SK-N-SH (cell line): ENCODE results near the gene NGLY1. TPM values are rescaled to one million over a fixed set of nuclear protein-coding genes. Genes with fewer than 3 reads are reported as not detected.

ENCODE experiments used
- CTCF ChIA-PET: fragments of 300-600, 350-600 bp; formaldehyde crosslinking; extraction: SDS; loops from one replicate; lab custom pipeline; 2021; lab: Yijun Ruan, JAX
- POLR2A ChIA-PET: fragments of 350-600 bp; sonication (Branson Sonifier 250); formaldehyde crosslinking; extraction: SDS; loops from one replicate; lab custom pipeline; 2020; ENCODE audit warnings: antibody characterized with exemption, inconsistent platforms; lab: Yijun Ruan, JAX
- DNase-seq: peaks from one replicate; pipeline ENCODE4 v3.0.0; 2012
- H2AFZ ChIP-seq: fragments of 200-600 bp; sonication (generic); 2 replicates; pipeline ENCODE4 v1.8.1; 2016; ENCODE audit warnings: antibody characterized with exemption, mild to moderate bottlenecking, low read depth
- H3F3A ChIP-seq: fragments of 200-600 bp; sonication (generic); replicated peaks from 2 replicates; pipeline ENCODE3; 2016; ENCODE audit warnings: antibody characterized with exemption, mild to moderate bottlenecking; ENCODE audit not compliant: insufficient read depth
- H3K27ac ChIP-seq, 2 experiments: fragments of 200-500 bp in 1 of 2; fragments of 200-600 bp in 1 of 2; sonication (Bioruptor generic) in 1 of 2; sonication (generic), shearing (Covaris generic) in 1 of 2; 2 replicates each; pipeline versions ENCODE4 v1.5.1 to v1.6.1; 2014 to 2016; ENCODE audit warnings: low read depth in 2 of 2, inconsistent platforms in 1 of 2, low read length in 1 of 2, mild to moderate bottlenecking in 1 of 2, mixed read lengths in 1 of 2
- H3K27me3 ChIP-seq: fragments of 200-600 bp; sonication (generic), shearing (Covaris generic); 2 replicates; pipeline ENCODE4 v1.6.1; 2016; ENCODE audit warnings: mixed run types; ENCODE audit not compliant: insufficient read depth
- H3K36me3 ChIP-seq, 2 experiments: fragments of 200-500 bp in 1 of 2; fragments of 200-600 bp in 1 of 2; sonication (Bioruptor generic) in 1 of 2; sonication (generic) in 1 of 2; replicated peaks in 1 of 2; 2 replicates each; pipeline versions ENCODE3 to v1.5.1; 2014 to 2016; ENCODE audit warnings: low read length in 1 of 2, mild to moderate bottlenecking in 1 of 2; ENCODE audit not compliant: insufficient read depth in 2 of 2, control insufficient read depth in 1 of 2
- H3K4me1 ChIP-seq, 2 experiments: fragments of 200-500 bp in 1 of 2; fragments of 200-600 bp in 1 of 2; sonication (Bioruptor generic) in 1 of 2; sonication (generic), shearing (Covaris generic) in 1 of 2; 2 replicates each; pipeline versions ENCODE4 v1.5.1 to v1.6.1; 2014 to 2016; ENCODE audit warnings: low read depth in 1 of 2, low read length in 1 of 2, mixed run types in 1 of 2; ENCODE audit not compliant: insufficient read depth in 2 of 2, control insufficient read depth in 1 of 2
- H3K4me2 ChIP-seq: fragments of 200-600 bp; sonication (generic), shearing (Covaris generic); 2 replicates; pipeline ENCODE4 v1.6.1; 2017; ENCODE audit warnings: mixed run types
- H3K4me3 ChIP-seq, 2 experiments: fragments of 200-500 bp in 1 of 2; fragments of 200-600 bp in 1 of 2; sonication (Bioruptor generic) in 1 of 2; sonication (generic), shearing (Covaris generic) in 1 of 2; 2 replicates each; pipeline versions ENCODE4 v1.5.1 to v1.8.1; 2014 to 2016; ENCODE audit warnings: low read depth in 2 of 2, inconsistent platforms in 1 of 2, low read length in 1 of 2, mild to moderate bottlenecking in 1 of 2, mixed read lengths in 1 of 2, moderate library complexity in 1 of 2
- H3K79me2 ChIP-seq: fragments of 200-600 bp; sonication (generic); 2 replicates; pipeline ENCODE4 v1.8.1; 2017; ENCODE audit warnings: mild to moderate bottlenecking; ENCODE audit not compliant: insufficient read depth
- H3K9ac ChIP-seq: fragments of 200-600 bp; sonication (generic); 2 replicates; pipeline ENCODE4 v1.6.1; 2017; ENCODE audit warnings: mixed run types
- H3K9me2 ChIP-seq: fragments of 200-600 bp; sonication (generic); 2 replicates; pipeline ENCODE4 v1.6.1; 2017; ENCODE audit warnings: mixed run types
- H3K9me3 ChIP-seq: fragments of 200-600 bp; sonication (generic); 2 replicates; pipeline ENCODE4 v1.6.1; 2017; ENCODE audit warnings: mixed run types, mild to moderate bottlenecking, moderate library complexity
- H4K20me1 ChIP-seq: fragments of 200-600 bp; sonication (generic); 2 replicates; pipeline ENCODE4 v1.6.1; 2017; ENCODE audit warnings: mild to moderate bottlenecking, mixed run types; ENCODE audit not compliant: insufficient read depth
- CTCF ChIP-seq: fragments of 200-600 bp; sonication (generic); IDR thresholded peaks from 2 replicates; pipeline ENCODE4 v1.6.1; 2017; ENCODE audit warnings: antibody characterized with exemption, mild to moderate bottlenecking, moderate library complexity
- EP300 ChIP-seq, 2 experiments: IDR thresholded peaks; 2 replicates each; pipeline versions ENCODE4 v1.4.0 to v1.6.1; 2012; ENCODE audit warnings: borderline replicate concordance in 1 of 2, low read depth in 1 of 2, low read length in 1 of 2
- FOXJ3 ChIP-seq: sonication (generic); formaldehyde crosslinking; IDR thresholded peaks from 2 replicates; pipeline ENCODE4 v1.5.1; 2020; ENCODE audit warnings: mild to moderate bottlenecking, missing genetic modification reagents
- GABPA ChIP-seq: IDR thresholded peaks from 2 replicates; pipeline ENCODE4 v1.4.0; 2012; ENCODE audit warnings: low read depth, mild to moderate bottlenecking
- IRF3 ChIP-seq: fragments of 150-350 bp; IDR thresholded peaks from 2 replicates; pipeline ENCODE4 v1.6.1; 2016; ENCODE audit warnings: mild to moderate bottlenecking, low read depth, low read length
- MEF2A ChIP-seq: IDR thresholded peaks from 2 replicates; pipeline ENCODE4 v1.4.0; 2012; ENCODE audit warnings: low read depth, borderline replicate concordance
- NRF1 ChIP-seq: IDR thresholded peaks from 2 replicates; pipeline ENCODE4 v1.6.1; 2012; ENCODE audit warnings: low read depth, mild to moderate bottlenecking, low read length
- PBX3 ChIP-seq: IDR thresholded peaks from 2 replicates; pipeline ENCODE4; 2012
- POLR2AphosphoS5 ChIP-seq: IDR thresholded peaks from 2 replicates; pipeline ENCODE4 v1.6.1; 2012; ENCODE audit warnings: low read depth, low read length
- REST ChIP-seq: IDR thresholded peaks from 2 replicates; pipeline ENCODE4 v1.6.1; 2012; ENCODE audit warnings: mild to moderate bottlenecking, low read depth, low read length, moderate library complexity
- RFX5 ChIP-seq: IDR thresholded peaks from 2 replicates; pipeline ENCODE4 v1.6.1; 2012; ENCODE audit warnings: mild to moderate bottlenecking, improper control_type of control experiment, low read length
- RXRA ChIP-seq: IDR thresholded peaks from 2 replicates; pipeline ENCODE4 v1.4.0; 2012; ENCODE audit warnings: low read depth, mild to moderate bottlenecking, borderline replicate concordance
- SIN3A ChIP-seq: IDR thresholded peaks from 2 replicates; pipeline ENCODE4 v1.6.1; 2012; ENCODE audit warnings: low read depth, mild to moderate bottlenecking, low read length, moderate library complexity, borderline replicate concordance
- TCF12 ChIP-seq: IDR thresholded peaks from 2 replicates; pipeline ENCODE4 v1.4.0; 2012
- ZBTB33 ChIP-seq: IDR thresholded peaks from 2 replicates; pipeline ENCODE4 v1.4.0; 2012; ENCODE audit warnings: low read depth, borderline replicate concordance
- WGBS: methylation state at CpG from one replicate; pipeline ENCODE4 v1.1.6; 2017; ENCODE audit warnings: low lambda C conversion rate; 5-methylcytosine and 5-hydroxymethylcytosine counted together
- polyA plus RNA-seq, 3 experiments: library from polyadenylated mRNA; depleted of rRNA; stranded (reverse); fragments of >200 nt; gene quantifications; 2 replicates each; pipeline ENCODE4 v1.2.3, GENCODE V29; 2012

NGLY1 gene
- polyA plus RNA-seq, 1 of the 3 experiments (the other 2 are of a cell fraction) = 6.0 TPM

- no peaks in the 10 kb centered on the region for H4K20me1 ChIP-seq
- no peak overlapping the region for H2AFZ ChIP-seq
- DNase-seq = no peak
- WGBS = 96% methylated on average over 6 of the region's 6 CpGs
- CTCF ChIA-PET = interaction anchor here (1.5 kb wide), 1 partner anchor 15 kb away, joined by 4 read pairs; no protein-coding TSS in a partner anchor
- H3K4me2 ChIP-seq = no peak overlapping the region
- H3K79me2 ChIP-seq = peaks cover 16% of the 10 kb centered on the region; the same call in 1 of the 2 replicates
- no peak overlapping the region for H3K9ac ChIP-seq
- H3K9me3 ChIP-seq = no peaks in the 10 kb centered on the region; the same call in 1 of the 2 replicates
- POLR2A ChIA-PET = no interaction called here
- H3K9me2 ChIP-seq = no peaks in the 10 kb centered on the region
- H3K4me3 ChIP-seq = no peak overlapping the region
- H3F3A ChIP-seq = no peaks in the 10 kb centered on the region
- no peaks in the 10 kb centered on the region for H3K4me1 ChIP-seq
- no peaks in the 10 kb centered on the region for H3K27me3 ChIP-seq
- peaks cover 3 to 13% of the 10 kb centered on the region in 2 experiments for H3K36me3 ChIP-seq
- H3K27ac ChIP-seq = no peak overlapping the region
- TF ChIP-seq RFX5 = no peak
- TF ChIP-seq IRF3 = no peak
- TF ChIP-seq POLR2AphosphoS5 = no peak
- TF ChIP-seq ZBTB33 = no peak
- no peak for TF ChIP-seq GABPA
- TF ChIP-seq FOXJ3 (CRISPR knock-in tag) = no peak
- no peak for TF ChIP-seq RXRA
- no peak for TF ChIP-seq TCF12
- TF ChIP-seq SIN3A = no peak
- TF ChIP-seq EP300 (IDR thresholded peaks at IDR 0.05; ENCODE audit: borderline replicate concordance in 1 of 2, low read depth in 1 of 2, low read length in 1 of 2) = no peak
- TF ChIP-seq CTCF = no peak
- no peak for TF ChIP-seq NRF1
- no peak for TF ChIP-seq REST
- no peak for TF ChIP-seq PBX3
- no peak for TF ChIP-seq MEF2A
Observed at GRCh38 chr3:25768851-25769250, 14.4 kb downstream of the NGLY1 start.
